Caco-2 (cell line): ENCODE data around the gene CDH13. TPM values are rescaled to one million over a fixed set of nuclear protein-coding genes. Genes with fewer than 3 reads are reported as not detected.

ENCODE experiments used
- BruUV-seq: library from RNA; stranded (reverse); fragments of 400-500 nt; replicated peaks from 2 replicates; lab custom pipeline; 2021; lab: Mats Ljungman, UMichigan
- CTCF ChIA-PET: fragments of 300-600 bp; sonication (Branson Sonifier 250); formaldehyde crosslinking; loops from one replicate; lab custom pipeline; 2022; ENCODE audit warnings: antibody characterized with exemption; lab: Charles Lee
- POLR2A ChIA-PET: fragments of 300-600 bp; sonication (Branson Sonifier 250); formaldehyde crosslinking; loops from one replicate; lab custom pipeline; 2022; ENCODE audit warnings: antibody characterized with exemption; lab: Charles Lee
- DNase-seq, 2 experiments: peaks; one replicate each; pipeline versions ENCODE4 v3.0.0 to v3.0.0-alpha.2; 2020 to 2022
- H3K27me3 ChIP-seq: replicated peaks from 2 replicates; pipeline ENCODE4 v1.6.0; 2011; ENCODE audit warnings: low read length; ENCODE audit not compliant: control insufficient read depth, insufficient read depth
- H3K36me3 ChIP-seq: 2 replicates; pipeline ENCODE4 v1.5.1; 2011; ENCODE audit warnings: low read length; ENCODE audit not compliant: control insufficient read depth, insufficient read depth
- H3K4me1 ChIP-seq: fragments of 250-450 bp; sonication (Bioruptor Pico); 2 replicates; pipeline ENCODE4 v1.5.1; 2020; ENCODE audit warnings: mild to moderate bottlenecking
- H3K4me3 ChIP-seq: 2 replicates; pipeline ENCODE4 v1.5.1; 2011; ENCODE audit warnings: low read depth, mild to moderate bottlenecking, control low read depth, low read length
- H3K9me3 ChIP-seq: fragments of 250-450 bp; sonication (Bioruptor Pico); 2 replicates; pipeline ENCODE4 v1.5.1; 2020; ENCODE audit warnings: mild to moderate bottlenecking, moderate library complexity
- H3K27ac Mint-ChIP-seq: one replicate; pipeline ENCODE4 v1.8.0; 2022; ENCODE audit warnings: mixed read lengths; ENCODE audit not compliant: unreplicated experiment
- H3K27me3 Mint-ChIP-seq: one replicate; pipeline ENCODE4 v1.8.0; 2022; ENCODE audit warnings: mixed read lengths; ENCODE audit not compliant: insufficient read depth, unreplicated experiment
- H3K36me3 Mint-ChIP-seq: one replicate; pipeline ENCODE4 v1.8.0; 2022; ENCODE audit warnings: mild to moderate bottlenecking, mixed read lengths; ENCODE audit not compliant: insufficient read depth, unreplicated experiment
- H3K4me1 Mint-ChIP-seq: one replicate; pipeline ENCODE4 v1.8.0; 2022; ENCODE audit warnings: low read depth, mixed read lengths; ENCODE audit not compliant: unreplicated experiment
- H3K4me3 Mint-ChIP-seq: one replicate; pipeline ENCODE4 v1.8.0; 2022; ENCODE audit warnings: mild to moderate bottlenecking, moderate library complexity, mixed read lengths; ENCODE audit not compliant: unreplicated experiment
- H3K9me3 Mint-ChIP-seq: one replicate; pipeline ENCODE4 v1.8.0; 2022; ENCODE audit warnings: mixed read lengths; ENCODE audit not compliant: unreplicated experiment
- intact Hi-C: fragments of 100-400 bp; cut with micrococcal nuclease; formaldehyde crosslinking; loops from one replicate; pipeline ENCODE4 v1.10.0; 2022; ENCODE audit not compliant: unreplicated experiment
- total RNA-seq: library from RNA; stranded (reverse); gene quantifications from 2 replicates; pipeline ENCODE4 v1.2.3, GENCODE V29; 2022
- TF ChIP-seq, protein P1 (sequence below), 2 experiments: fragments of 200-600 bp in 1 of 2; IDR thresholded peaks; 1 replicate in 1 of 2; 2 replicates in 1 of 2; pipeline versions ENCODE4 v1.5.1 to v1.8.0; 2011 to 2022; ENCODE audit warnings: antibody characterized with exemption in 1 of 2, control low read depth in 1 of 2, inconsistent platforms in 1 of 2, low read depth in 1 of 2, low read length in 1 of 2, mild to moderate bottlenecking in 1 of 2, moderate library complexity in 1 of 2; ENCODE audit not compliant: insufficient read depth in 1 of 2, severe bottlenecking in 1 of 2, unreplicated experiment in 1 of 2

The CDH13 gene
- total RNA-seq, 1 experiment from 2014 or later = 2.2 TPM

DNA sequence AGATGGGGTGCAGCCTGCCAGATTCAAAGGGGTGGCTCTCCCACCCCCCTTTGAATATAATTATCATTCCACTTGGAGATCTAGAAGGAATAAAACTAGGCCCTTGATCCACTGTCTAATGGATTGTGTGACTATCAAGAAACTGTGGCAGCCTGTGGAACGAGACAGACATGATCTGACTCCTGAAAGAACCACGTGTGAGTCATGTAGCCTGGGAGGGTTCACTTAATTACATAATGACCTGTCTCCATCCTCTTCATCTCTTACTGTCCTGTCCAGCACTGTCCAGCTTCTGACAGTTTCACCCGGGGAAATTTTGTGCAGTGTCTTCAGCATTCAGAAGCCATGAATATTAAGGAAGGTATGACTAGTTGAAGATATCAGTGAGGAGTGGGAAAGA lies 43.3 kb upstream of the CDH13 start:
- CTCF ChIA-PET = no interaction called here

DNA sequence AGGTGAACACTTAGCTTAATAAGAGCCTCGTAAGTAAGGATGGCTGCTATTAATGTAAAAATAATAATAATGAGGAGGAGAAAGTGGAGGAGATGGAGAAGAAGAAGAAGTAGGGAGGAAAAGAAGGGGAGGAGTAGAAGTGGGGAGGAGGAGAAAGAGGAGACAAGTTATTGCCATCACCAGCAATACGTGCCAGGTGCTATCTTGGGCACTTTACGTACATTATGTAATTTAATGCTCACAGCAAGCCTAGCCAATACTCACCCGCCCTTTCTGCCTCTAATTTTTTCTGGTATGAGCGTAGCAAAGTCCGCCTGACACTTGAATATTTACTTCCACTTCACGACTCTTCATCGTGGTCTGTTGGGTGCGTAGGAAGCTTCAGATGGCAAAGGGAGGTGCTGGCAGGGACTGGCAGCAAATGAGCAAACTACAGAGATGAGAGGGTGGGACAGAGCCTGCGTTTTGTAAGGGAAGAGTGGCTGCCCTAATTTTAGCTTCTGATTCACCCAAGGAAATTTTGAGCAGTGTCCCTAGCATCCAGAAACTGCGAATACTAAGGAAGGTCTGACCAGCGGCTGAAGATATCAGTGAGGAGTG lies 42.1 kb upstream of the CDH13 start:
- POLR2A ChIA-PET = no interaction called here
- no peaks in the 10 kb centered on the region for H3K9me3 Mint-ChIP-seq
- H3K4me3 Mint-ChIP-seq = no peak overlapping the region
- Histone ChIP-seq H3K36me3 (no peaks in the 10 kb centered on the region), H3K9me3 (no peaks in the 10 kb centered on the region; the same call in 1 of the 2 replicates), H3K4me1 (peaks cover 21% of the 10 kb centered on the region), H3K27me3 (no peaks in the 10 kb centered on the region), H3K4me3 (no peak overlapping the region)
- H3K4me1 Mint-ChIP-seq = peaks cover 6% of the 10 kb centered on the region
- CTCF ChIA-PET = interaction anchor here (1.0 kb wide), 1 partner anchor 128 kb away, joined by 3 read pairs; no protein-coding TSS in a partner anchor
- TF ChIP-seq, protein P1, sequence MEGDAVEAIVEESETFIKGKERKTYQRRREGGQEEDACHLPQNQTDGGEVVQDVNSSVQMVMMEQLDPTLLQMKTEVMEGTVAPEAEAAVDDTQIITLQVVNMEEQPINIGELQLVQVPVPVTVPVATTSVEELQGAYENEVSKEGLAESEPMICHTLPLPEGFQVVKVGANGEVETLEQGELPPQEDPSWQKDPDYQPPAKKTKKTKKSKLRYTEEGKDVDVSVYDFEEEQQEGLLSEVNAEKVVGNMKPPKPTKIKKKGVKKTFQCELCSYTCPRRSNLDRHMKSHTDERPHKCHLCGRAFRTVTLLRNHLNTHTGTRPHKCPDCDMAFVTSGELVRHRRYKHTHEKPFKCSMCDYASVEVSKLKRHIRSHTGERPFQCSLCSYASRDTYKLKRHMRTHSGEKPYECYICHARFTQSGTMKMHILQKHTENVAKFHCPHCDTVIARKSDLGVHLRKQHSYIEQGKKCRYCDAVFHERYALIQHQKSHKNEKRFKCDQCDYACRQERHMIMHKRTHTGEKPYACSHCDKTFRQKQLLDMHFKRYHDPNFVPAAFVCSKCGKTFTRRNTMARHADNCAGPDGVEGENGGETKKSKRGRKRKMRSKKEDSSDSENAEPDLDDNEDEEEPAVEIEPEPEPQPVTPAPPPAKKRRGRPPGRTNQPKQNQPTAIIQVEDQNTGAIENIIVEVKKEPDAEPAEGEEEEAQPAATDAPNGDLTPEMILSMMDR (IDR thresholded peaks at IDR 0.05; ENCODE audit: insufficient read depth in 1 of 2, low read depth in 1 of 2, low read length in 1 of 2, severe bottlenecking in 1 of 2, unreplicated experiment in 1 of 2) = no peak
- no peak overlapping the region for H3K27ac Mint-ChIP-seq
- peaks cover 3% of the 10 kb centered on the region for H3K27me3 Mint-ChIP-seq
- intact Hi-C loops = no loop called here
- H3K36me3 Mint-ChIP-seq = no peaks in the 10 kb centered on the region
- BruUV-seq = no TSS peak
- no peak for DNase-seq

More for the DNA sequence above, 43.3 kb upstream of the CDH13 start:
- intact Hi-C loops = no loop called here
- Mint-ChIP-seq H3K4me3 (no peak overlapping the region), H3K27me3 (no peaks in the 10 kb centered on the region), H3K27ac (no peak overlapping the region), H3K4me1 (peaks cover 6% of the 10 kb centered on the region), H3K9me3 (no peaks in the 10 kb centered on the region), H3K36me3 (no peaks in the 10 kb centered on the region)
- Histone ChIP-seq H3K9me3 (no peaks in the 10 kb centered on the region; the same call in 1 of the 2 replicates), H3K4me1 (peaks cover 24% of the 10 kb centered on the region), H3K36me3 (no peaks in the 10 kb centered on the region), H3K4me3 (no peak overlapping the region), H3K27me3 (no peaks in the 10 kb centered on the region)
- TF ChIP-seq, protein P1 (IDR thresholded peaks at IDR 0.05; ENCODE audit: insufficient read depth in 1 of 2, low read depth in 1 of 2, low read length in 1 of 2, severe bottlenecking in 1 of 2, unreplicated experiment in 1 of 2) = no peak
- BruUV-seq = no TSS peak
- POLR2A ChIA-PET = no interaction called here
- no peak for DNase-seq

DNA sequence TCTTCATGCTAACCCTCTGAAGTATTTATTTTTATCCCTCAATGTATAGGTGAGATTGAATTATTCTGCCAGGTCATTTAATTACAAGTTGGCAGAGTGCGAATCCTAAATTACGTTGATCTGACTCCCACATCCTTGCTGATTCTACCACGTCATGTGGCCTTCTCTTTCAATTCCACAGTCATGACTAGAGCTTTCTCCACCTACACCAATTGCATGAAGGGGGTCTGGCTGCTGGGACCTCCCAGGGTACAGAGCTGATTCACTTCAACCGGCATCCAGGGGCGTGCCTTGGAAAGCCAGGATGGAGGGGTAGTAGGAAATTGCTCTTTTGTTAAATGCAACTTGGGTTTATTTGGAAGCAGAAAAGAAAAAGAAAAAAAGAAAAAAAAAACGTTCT lies 41.1 kb upstream of the CDH13 start:
- no peaks in the 10 kb centered on the region for H3K4me1 Mint-ChIP-seq

More for the DNA sequence above, 41.1 kb upstream of the CDH13 start:
- ChIA-PET CTCF (no interaction called here), POLR2A (no interaction called here)
- no peaks in the 10 kb centered on the region for H3K27me3 ChIP-seq
- Mint-ChIP-seq H3K27me3 (peaks cover 5% of the 10 kb centered on the region), H3K36me3 (no peaks in the 10 kb centered on the region), H3K9me3 (peaks cover 3% of the 10 kb centered on the region), H3K4me3 (no peak overlapping the region), H3K27ac (no peak overlapping the region)
- intact Hi-C loops = no loop called here
- no peaks in the 10 kb centered on the region for H3K36me3 ChIP-seq
- DNase-seq = no peak
- H3K4me3 ChIP-seq = no peak overlapping the region
- no peaks in the 10 kb centered on the region; the same call in 1 of the 2 replicates for H3K9me3 ChIP-seq
- TF ChIP-seq, protein P1 (IDR thresholded peaks at IDR 0.05; ENCODE audit: insufficient read depth in 1 of 2, low read depth in 1 of 2, low read length in 1 of 2, severe bottlenecking in 1 of 2, unreplicated experiment in 1 of 2) = no peak
- peaks cover 10% of the 10 kb centered on the region for H3K4me1 ChIP-seq
- BruUV-seq = no TSS peak
